Tibial nerve (tissue), 3 donors: Measurements from ENCODE around the gene C2orf92.

Experiments used
- POLR2A ChIP-seq, 2 donors: fragments of 450-650 bp; IDR thresholded peaks; one replicate each; pipeline ENCODE4 v1.6.1; 2017; ENCODE audit warnings: antibody characterized with exemption in 2 of 2, mild to moderate bottlenecking in 2 of 2, moderate library complexity in 2 of 2
- TF ChIP-seq, protein P1 (sequence below), 5 experiments: fragments of 200-600 bp in 3 of 5; fragments of 450-650 bp in 2 of 5; sonication (generic) in 3 of 5; IDR thresholded peaks; one replicate each; pipeline ENCODE4 v1.5.1; 2016 to 2019; ENCODE audit warnings: antibody characterized with exemption in 5 of 5, mild to moderate bottlenecking in 3 of 5, moderate library complexity in 2 of 5

GRCh38 chr2:97645695-97646629 lies 23.6 kb upstream of the C2orf92 start, which contains the start of gene COX5B:
- TF ChIP-seq, protein P1, sequence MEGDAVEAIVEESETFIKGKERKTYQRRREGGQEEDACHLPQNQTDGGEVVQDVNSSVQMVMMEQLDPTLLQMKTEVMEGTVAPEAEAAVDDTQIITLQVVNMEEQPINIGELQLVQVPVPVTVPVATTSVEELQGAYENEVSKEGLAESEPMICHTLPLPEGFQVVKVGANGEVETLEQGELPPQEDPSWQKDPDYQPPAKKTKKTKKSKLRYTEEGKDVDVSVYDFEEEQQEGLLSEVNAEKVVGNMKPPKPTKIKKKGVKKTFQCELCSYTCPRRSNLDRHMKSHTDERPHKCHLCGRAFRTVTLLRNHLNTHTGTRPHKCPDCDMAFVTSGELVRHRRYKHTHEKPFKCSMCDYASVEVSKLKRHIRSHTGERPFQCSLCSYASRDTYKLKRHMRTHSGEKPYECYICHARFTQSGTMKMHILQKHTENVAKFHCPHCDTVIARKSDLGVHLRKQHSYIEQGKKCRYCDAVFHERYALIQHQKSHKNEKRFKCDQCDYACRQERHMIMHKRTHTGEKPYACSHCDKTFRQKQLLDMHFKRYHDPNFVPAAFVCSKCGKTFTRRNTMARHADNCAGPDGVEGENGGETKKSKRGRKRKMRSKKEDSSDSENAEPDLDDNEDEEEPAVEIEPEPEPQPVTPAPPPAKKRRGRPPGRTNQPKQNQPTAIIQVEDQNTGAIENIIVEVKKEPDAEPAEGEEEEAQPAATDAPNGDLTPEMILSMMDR (IDR thresholded peaks at IDR 0.05): peak in 2 of 5 experiments; percentile 22 to 47
- TF ChIP-seq POLR2A (IDR thresholded peaks at IDR 0.05): peak; percentile 69 to 87
